GM10847 (cell line): Measurements from ENCODE around the gene FLT1.

Experiments used
- POLR2A ChIP-seq: IDR thresholded peaks from 2 replicates; pipeline ENCODE4 v1.6.1; 2011; ENCODE audit not compliant: insufficient read length; ENCODE audit errors: extremely low read depth

FLT1 gene

DNA sequence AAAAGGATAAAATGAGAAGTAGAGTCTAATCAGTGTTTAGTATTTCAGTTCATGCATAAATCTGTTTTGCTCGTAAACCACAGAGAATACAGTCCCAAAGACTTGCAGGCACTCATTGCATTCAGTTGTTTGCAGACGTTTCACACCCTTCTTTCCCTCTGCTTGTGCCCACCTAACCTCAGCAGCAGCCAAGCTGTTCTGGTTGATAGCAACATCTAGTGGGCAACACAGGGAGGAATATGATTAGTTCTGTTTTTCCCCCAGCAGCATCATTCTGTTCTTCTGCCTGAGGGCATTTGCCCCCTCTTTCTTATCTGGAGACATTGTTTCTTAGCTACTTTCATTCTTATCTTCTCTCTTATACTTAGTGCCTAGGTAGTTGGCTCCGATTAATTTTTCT lies 221.0 kb downstream of the FLT1 start:
- TF ChIP-seq POLR2A, result no peak

- TF ChIP-seq POLR2A, result no peak
Measured at GRCh38 chr13:28271056-28271840, 223.7 kb downstream of the FLT1 start.

GRCh38 chr13:28268800-28269223 lies 226.1 kb downstream of the FLT1 start:
- no peak for TF ChIP-seq POLR2A

DNA sequence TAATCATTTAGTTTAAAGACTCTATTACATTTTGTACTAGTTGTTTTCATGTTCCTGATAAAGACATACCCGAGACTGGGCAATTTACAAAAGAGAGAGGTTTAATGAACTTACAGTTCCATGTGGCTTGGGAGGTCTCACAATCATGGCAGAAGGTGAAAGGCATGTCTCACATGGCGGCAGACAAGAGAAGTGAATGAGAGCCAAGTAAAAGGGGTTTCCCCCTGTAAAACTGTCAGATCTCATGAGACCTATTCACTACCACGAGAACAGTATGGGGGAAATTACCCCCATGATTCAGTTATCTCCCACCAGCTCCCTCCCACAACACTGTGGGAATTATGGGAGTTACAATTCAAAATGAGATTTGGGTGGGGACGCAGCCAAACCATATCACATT lies 227.4 kb downstream of the FLT1 start:
- no peak for TF ChIP-seq POLR2A

DNA sequence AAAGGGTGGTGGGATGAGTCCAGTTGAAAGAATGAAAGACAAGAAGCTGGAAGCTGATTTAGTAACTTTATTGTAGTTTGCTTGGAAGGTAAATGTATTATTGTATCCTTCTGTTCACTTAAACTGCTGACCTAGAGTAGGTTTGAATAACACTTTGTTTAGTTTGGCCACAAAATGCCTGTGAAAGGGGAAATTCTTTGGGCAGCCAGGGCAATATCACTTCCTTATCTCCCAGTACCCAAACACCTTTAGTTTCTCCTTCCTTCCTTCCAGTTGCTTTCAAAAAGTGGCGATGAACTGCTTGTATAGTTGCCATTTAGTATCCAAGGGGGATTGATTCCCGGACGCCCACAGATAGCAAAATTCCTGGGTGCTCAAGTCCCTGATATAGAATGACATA lies 236.5 kb downstream of the FLT1 start:
- no peak for TF ChIP-seq POLR2A

- no peak for TF ChIP-seq POLR2A
Measured at GRCh38 chr13:28257305-28257704, 237.6 kb downstream of the FLT1 start.

GRCh38 chr13:28252547-28252946 lies 242.4 kb downstream of the FLT1 start:
- TF ChIP-seq POLR2A, result no peak

DNA sequence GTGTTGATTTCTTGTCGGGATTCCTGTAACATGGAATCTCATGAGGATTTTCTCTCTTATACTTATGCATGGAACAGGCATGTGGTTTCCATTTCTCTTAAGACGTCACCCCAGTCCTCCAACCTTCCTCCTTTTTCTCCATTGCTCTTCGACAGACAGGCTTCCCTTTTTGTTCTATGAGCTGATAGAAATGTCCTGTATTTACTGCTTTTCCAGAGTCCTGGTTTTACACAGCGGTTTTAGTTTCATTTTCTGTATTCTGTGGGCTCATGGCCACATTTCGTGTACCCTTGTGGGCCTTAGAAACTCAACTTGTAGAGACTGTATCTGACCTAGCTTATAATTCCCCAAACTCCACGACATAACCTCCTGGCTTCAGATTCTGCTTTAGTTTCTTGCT lies 243.5 kb downstream of the FLT1 start:
- TF ChIP-seq POLR2A, result no peak

DNA sequence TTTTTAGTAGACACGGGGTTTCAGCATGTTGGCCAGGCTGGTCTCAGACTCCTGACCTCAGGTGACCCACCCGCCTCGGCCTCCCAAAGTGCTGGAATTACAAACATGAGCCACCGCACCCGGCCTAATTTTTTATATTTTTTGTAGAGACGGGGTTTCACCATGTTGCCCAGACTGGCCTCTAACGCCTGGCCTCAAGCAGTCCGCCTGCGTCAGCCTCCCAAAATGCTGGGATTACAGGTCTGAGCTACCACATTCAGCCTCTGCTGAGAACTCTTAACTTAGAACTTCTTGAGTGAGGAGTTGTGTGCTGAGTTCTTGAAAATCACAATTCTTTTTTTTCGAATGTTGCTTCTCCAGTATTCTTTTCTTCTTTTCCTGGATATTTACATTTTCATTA lies 244.4 kb downstream of the FLT1 start:
- no peak for TF ChIP-seq POLR2A
